Endodermal cell (in vitro differentiated cells): ENCODE measurements around the gene FAM163A. TPM values are rescaled to one million over a fixed set of nuclear protein-coding genes. Genes with fewer than 3 reads are reported as not detected.
"Not testable (repeated sequence)": the region's sequence is repeated elsewhere in the genome, so short reads cannot be mapped to it uniquely, and the experiment has no call there.

Experiments used
- DNase-seq: peaks from one replicate; pipeline ENCODE4 v3.0.0-alpha.2; 2017
- H3K27ac ChIP-seq: 2 replicates; pipeline ENCODE4 v1.5.1; 2013; ENCODE audit warnings: mild to moderate bottlenecking, low read depth, low read length, moderate library complexity
- H3K27me3 ChIP-seq: 2 replicates; pipeline ENCODE4 v1.6.1; 2013; ENCODE audit warnings: mild to moderate bottlenecking, low read length, moderate library complexity; ENCODE audit not compliant: insufficient read depth, control insufficient read depth, poor library complexity, severe bottlenecking
- H3K36me3 ChIP-seq: 2 replicates; pipeline ENCODE4 v1.7.0; 2013; ENCODE audit warnings: mild to moderate bottlenecking, low read length, moderate library complexity; ENCODE audit not compliant: control insufficient read depth, insufficient read depth
- H3K4me1 ChIP-seq: one replicate; pipeline ENCODE4 v1.7.0; 2013; ENCODE audit warnings: low read length; ENCODE audit not compliant: control insufficient read depth, insufficient read depth
- H3K4me3 ChIP-seq: 2 replicates; pipeline ENCODE4 v1.5.1; 2013; ENCODE audit warnings: mild to moderate bottlenecking, low read length, moderate library complexity
- H3K9ac ChIP-seq: 2 replicates; pipeline ENCODE4 v1.6.1; 2013; ENCODE audit warnings: mild to moderate bottlenecking, low read length, moderate library complexity; ENCODE audit not compliant: poor library complexity, severe bottlenecking; ENCODE audit errors: extremely low read depth
- H3K9me3 ChIP-seq: 2 replicates; pipeline ENCODE4 v1.6.1; 2013; ENCODE audit warnings: mild to moderate bottlenecking, low read length, moderate library complexity; ENCODE audit not compliant: control insufficient read depth
- H3K27ac Mint-ChIP-seq: 2 replicates; pipeline ENCODE4 v1.8.0; 2020; ENCODE audit warnings: mixed read lengths
- H3K27me3 Mint-ChIP-seq: 2 replicates; pipeline ENCODE4 v1.8.0; 2021; ENCODE audit warnings: mild to moderate bottlenecking, mixed read lengths; ENCODE audit not compliant: insufficient read depth
- H3K36me3 Mint-ChIP-seq: 2 replicates; pipeline ENCODE4 v1.8.0; 2020; ENCODE audit warnings: low read depth, mixed read lengths
- H3K4me1 Mint-ChIP-seq: 2 replicates; pipeline ENCODE4 v1.8.0; 2020; ENCODE audit warnings: mixed read lengths
- H3K4me3 Mint-ChIP-seq: 2 replicates; pipeline ENCODE4 v1.8.0; 2020; ENCODE audit warnings: mild to moderate bottlenecking, moderate library complexity, mixed read lengths
- H3K9me3 Mint-ChIP-seq: 2 replicates; pipeline ENCODE4 v1.8.0; 2020; ENCODE audit warnings: mild to moderate bottlenecking, mixed read lengths
- WGBS, 2 experiments: methylation state at CpG; one replicate each; pipeline versions ENCODE4 v1.1.5 to v1.1.7; 2013; ENCODE audit warnings: missing lambda C conversion rate in 2 of 2, mixed read lengths in 1 of 2; ENCODE audit not compliant: insufficient coverage in 1 of 2, insufficient read length in 1 of 2; 5-methylcytosine and 5-hydroxymethylcytosine counted together
- total RNA-seq, 2 donors: library from RNA; stranded (reverse); fragmentation: NEBNext Ultra II Directional in 1 of 2; extraction: Animal tissue kit (Norgen Biotek cat#: 25700) in 1 of 2; gene quantifications; 2 replicates in 1 of 2; 3 replicates in 1 of 2; pipeline ENCODE4 v1.2.1, GENCODE V29; 2021
- TF ChIP-seq, protein P1 (sequence below): fragments of 200-600 bp; sonication (generic); conservative IDR thresholded peaks from 2 replicates; pipeline ENCODE4 v1.5.0; 2021; ENCODE audit warnings: antibody characterized with exemption, mild to moderate bottlenecking

Gene FAM163A
- total RNA-seq, 2 donors from 2014 or later, result not detected

DNA sequence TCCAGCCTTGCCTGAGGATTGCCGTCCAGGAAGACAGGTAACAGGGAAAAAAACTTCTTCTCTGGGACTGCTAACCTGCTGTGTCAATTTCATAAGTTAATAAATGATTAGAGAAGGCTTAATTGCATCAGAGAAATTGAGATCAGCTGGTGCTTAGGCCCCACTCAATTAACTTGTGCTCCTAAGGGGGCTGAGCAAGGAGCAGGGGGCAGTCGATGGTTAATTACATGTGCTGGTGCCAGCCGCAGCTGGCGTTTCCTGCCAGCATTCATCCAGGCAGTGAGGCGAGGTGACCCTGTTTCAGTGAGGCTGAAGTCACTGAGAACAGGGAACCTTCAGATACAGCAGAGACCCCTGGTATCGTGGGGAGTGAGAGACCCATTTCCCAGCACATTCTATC lies 60.0 kb downstream of the FAM163A start:
- no peaks in the 10 kb centered on the region for H3K4me1 ChIP-seq
- Mint-ChIP-seq H3K4me3 (no peak overlapping the region), H3K27ac (no peak overlapping the region), H3K9me3 (no peaks in the 10 kb centered on the region), H3K4me1 (peaks cover 8% of the 10 kb centered on the region), H3K27me3 (peaks cover 2% of the 10 kb centered on the region), H3K36me3 (no peaks in the 10 kb centered on the region)
- no peak overlapping the region for H3K27ac ChIP-seq
- TF ChIP-seq, protein P1, sequence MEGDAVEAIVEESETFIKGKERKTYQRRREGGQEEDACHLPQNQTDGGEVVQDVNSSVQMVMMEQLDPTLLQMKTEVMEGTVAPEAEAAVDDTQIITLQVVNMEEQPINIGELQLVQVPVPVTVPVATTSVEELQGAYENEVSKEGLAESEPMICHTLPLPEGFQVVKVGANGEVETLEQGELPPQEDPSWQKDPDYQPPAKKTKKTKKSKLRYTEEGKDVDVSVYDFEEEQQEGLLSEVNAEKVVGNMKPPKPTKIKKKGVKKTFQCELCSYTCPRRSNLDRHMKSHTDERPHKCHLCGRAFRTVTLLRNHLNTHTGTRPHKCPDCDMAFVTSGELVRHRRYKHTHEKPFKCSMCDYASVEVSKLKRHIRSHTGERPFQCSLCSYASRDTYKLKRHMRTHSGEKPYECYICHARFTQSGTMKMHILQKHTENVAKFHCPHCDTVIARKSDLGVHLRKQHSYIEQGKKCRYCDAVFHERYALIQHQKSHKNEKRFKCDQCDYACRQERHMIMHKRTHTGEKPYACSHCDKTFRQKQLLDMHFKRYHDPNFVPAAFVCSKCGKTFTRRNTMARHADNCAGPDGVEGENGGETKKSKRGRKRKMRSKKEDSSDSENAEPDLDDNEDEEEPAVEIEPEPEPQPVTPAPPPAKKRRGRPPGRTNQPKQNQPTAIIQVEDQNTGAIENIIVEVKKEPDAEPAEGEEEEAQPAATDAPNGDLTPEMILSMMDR, result no peak
- 87 to 90% methylated on average over 4 to 6 of the region's 6 CpGs for WGBS, 2 experiments
- no peak for DNase-seq
- H3K27me3 ChIP-seq, result no peaks in the 10 kb centered on the region
- no peaks in the 10 kb centered on the region for H3K9me3 ChIP-seq
- no peak overlapping the region for H3K9ac ChIP-seq
- no peaks in the 10 kb centered on the region for H3K36me3 ChIP-seq
- no peak overlapping the region for H3K4me3 ChIP-seq

DNA sequence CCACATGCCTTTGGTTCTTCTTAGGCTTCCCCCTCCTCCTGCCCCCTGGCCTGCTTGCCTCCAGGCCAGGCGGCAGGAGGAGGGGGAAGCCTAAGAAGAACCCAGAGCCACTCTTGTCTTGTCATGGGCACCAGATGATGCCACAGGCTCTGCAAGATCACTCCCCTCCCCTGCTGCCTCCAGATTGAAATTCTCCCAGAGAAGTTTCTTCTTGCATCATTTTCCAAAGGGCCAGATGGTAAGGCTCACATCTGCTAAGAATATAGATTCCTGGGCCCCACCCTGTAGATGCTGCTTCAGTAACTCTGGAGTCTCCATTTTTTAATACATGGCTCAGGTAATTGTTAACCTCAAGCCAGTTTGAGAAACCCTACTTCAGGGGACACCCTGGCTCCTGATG lies 60.8 kb downstream of the FAM163A start:
- H3K27ac Mint-ChIP-seq, result no peak overlapping the region
- Histone ChIP-seq H3K27me3 (no peaks in the 10 kb centered on the region), H3K9me3 (no peaks in the 10 kb centered on the region), H3K36me3 (no peaks in the 10 kb centered on the region), H3K4me1 (no peaks in the 10 kb centered on the region), H3K27ac (no peak overlapping the region), H3K9ac (no peak overlapping the region), H3K4me3 (no peak overlapping the region)
- 74% methylated on average over 1 of the region's 1 CpG; no CpG with 5 or more reads in 1 of the 2 experiments for WGBS, 2 experiments
- no peaks in the 10 kb centered on the region for H3K9me3 Mint-ChIP-seq
- peaks cover 2% of the 10 kb centered on the region for H3K27me3 Mint-ChIP-seq
- H3K4me1 Mint-ChIP-seq, result peaks cover 5% of the 10 kb centered on the region
- H3K4me3 Mint-ChIP-seq, result no peak overlapping the region
- no peak for DNase-seq
- no peaks in the 10 kb centered on the region for H3K36me3 Mint-ChIP-seq
- TF ChIP-seq, protein P1, result no peak

DNA sequence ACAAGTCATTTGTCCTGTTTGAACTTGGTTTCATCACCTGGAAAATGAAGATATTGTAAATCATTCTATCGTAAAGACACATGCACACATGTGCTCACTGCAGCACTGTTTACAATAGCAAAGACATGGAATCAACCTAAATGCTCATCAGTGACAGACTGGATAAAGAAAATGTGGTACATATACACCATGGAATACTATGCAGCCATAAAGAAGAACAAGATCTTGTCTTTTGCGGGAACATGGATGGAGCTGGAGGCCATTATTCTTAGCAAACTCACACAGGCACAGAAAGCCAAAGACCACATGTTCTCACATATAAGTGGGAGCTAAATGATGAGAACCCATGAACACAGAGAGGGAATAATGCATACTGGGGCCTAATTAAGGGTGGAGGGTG lies 61.3 kb downstream of the FAM163A start:
- not testable (repeated sequence) for H3K27me3 Mint-ChIP-seq, H3K4me3 Mint-ChIP-seq, H3K4me1 ChIP-seq, DNase-seq, H3K36me3 Mint-ChIP-seq, H3K9ac ChIP-seq, H3K27ac Mint-ChIP-seq, H3K36me3 ChIP-seq, H3K9me3 Mint-ChIP-seq, H3K4me1 Mint-ChIP-seq, H3K27me3 ChIP-seq, H3K4me3 ChIP-seq, H3K9me3 ChIP-seq, H3K27ac ChIP-seq
- WGBS, 2 experiments, result 98 to 100% methylated on average over 1 to 2 of the region's 2 CpGs
